LoVo (cell line): ENCODE results near the gene LRRC38.

ENCODE experiments used
- DNase-seq: peaks from one replicate; pipeline ENCODE4 v3.0.0-alpha.2; 2016; ENCODE audit warnings: low spot score

LRRC38 gene

DNA sequence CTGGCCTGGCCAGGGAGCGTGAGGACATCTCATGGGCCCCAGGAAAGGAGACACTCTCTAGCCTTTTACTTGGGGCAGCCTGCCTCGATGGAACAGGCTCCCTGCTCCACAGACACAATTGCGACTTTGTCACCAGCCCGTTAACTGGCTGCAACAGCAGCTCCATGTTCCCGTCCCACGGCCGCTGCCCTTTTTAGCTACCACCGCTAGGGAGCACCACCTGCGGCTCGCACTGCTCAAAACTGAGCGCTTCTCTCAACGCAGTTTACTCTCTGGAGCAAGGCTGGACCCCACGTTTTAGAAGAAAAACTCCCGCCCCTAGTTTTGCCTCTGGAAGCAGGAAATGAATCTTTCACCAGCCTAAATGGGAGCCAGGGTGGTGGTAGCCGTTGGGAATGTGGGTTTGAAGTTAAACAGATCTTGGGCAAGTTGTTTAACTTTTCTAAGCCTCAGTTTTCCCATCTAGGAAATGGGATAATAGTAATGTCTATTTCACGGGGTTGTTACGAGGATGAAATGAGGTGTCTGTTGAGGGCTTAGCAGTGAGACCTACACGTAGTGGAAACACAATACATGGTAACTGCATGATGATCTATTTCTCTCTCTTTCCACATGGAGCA is 3.5 kb upstream of the LRRC38 start:
- no peak for DNase-seq

DNA sequence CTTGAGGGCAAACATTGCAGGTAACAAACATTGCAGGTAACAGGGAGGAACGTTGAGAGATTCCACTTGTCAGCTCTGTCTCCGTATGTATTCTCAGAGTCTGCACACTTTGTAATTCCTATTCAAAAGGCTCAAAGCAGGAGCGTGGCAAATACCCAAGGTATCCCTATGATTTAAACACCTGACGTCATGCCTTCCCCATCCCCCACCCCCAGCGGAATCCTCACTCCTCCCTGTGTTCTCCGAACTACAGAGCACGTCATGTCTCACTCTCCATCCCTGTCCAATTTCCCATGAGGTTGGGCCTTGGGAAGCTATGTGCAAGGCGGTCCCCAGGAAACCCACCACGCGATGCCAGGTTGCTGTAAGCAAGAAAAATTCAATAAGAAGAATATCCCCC is 2.8 kb upstream of the LRRC38 start:
- no peak for DNase-seq

DNA sequence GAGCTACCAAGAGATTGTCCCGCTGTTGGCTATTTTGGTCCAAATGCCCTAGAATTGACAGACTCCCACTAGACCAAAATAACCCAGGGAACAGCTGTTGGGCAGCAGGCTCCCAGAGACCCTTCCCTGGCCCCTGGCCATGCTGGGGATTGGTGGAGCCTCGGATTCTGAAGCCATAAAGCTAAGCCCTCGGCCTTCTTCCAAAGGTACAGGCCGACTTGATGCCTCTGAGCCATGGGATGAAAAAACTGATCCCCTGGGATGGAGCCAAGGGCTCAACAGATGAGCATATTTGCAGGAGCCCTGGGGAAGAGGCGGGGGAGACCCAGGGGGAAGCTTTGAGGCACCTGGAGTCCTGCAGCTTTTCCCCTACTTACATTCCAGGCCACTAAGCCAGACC is 1.0 kb upstream of the LRRC38 start:
- DNase-seq = no peak

DNA sequence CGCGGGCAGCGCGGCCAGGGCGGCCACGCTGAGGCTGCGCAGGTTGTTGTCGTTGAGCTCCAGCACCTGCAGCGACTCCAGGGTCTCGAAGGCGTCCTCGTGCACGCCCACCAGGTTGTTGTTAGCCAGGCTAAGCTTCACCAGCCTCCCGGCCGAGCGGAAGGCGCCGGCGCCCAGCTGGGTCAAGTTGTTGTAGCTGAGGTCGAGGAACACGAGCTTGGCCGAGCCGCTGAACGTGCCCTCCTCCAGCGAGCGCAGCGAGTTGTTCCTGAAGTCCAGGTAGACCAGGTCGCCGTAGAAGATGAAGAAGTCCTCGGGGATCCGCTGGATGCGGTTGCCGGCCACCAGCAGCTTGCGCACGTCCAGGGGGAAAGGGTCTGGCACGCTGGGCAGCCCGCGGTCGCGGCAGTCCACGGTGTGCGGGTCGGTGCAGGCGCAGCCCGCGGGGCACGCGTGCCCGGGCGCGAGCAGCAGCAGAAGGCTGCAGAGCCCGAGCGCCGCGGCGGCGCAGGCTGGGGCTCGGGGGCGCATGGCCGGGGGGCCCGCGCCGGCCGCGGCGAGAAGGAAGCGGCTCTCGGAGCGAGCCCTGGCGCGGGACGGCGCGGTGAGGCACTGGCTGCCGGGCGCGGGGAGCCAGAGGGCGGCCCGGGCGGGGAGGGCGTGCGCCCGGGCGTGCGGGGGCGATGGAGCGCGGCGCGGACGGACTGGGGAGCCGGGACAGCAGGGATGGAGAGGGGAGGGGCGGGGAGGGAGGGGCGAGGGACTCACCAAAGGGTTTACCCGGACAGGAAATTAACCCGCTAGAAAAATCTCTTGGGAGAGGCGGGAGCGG is 524 bp downstream of the LRRC38 start:
- no peak for DNase-seq

DNA sequence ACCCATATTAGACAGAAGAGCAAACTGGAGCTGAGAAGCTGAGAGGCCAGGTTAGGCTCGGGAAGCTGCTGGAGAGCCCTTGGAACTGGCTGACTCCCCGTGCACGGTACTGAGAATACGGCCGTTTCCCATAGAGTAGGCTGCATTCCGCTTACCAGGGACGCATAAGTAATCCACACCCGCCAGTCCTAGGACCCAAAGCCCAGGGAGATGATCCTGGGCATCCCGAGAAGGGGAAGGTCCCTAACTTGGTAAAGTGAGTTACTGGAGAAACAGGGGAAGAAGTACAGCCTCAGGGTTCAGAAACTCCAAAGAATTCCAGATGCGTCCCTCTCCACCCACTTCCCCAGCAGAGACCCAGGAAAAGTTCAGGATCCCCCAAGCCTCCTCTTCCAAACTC is 1.3 kb downstream of the LRRC38 start:
- no peak for DNase-seq

DNA sequence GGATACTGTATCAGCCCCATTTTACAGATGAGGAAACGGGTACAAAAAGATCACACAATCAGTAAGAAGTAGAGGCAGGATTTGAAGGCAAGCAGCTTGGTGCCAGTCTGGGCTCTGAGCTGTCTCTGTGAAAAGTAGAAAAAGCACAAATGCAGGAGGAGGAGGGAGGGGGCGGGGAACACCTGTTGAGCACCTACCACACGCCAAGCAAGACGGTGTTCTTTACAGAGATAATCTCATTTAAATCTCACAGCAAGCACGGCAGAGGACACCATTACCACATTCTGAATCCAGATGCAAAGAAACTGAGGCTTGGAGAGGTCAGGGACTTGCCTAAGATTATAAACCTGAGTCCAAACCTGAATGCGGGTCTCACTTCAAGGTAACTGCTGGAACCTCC is 3.3 kb downstream of the LRRC38 start:
- DNase-seq = no peak

DNA sequence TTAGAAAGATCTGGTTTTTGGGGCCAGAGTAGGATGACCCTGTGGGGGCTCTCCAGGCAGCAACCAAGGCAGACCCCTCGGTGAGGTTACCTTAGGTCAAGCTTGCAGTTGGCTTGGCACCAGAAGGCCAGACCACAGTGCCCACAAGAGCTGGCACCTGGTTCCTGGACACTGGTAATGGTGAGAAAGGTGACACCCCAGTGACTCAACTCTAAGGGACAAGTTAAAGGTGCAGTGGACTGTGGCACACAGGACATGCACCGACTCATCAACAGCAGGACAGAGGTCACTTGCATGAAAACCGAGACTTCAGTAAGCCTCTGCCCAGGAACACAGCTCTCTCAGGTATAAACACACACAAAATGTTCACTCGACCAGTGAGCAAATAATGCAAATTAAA is 6.7 kb downstream of the LRRC38 start:
- peak; percentile 11 for DNase-seq

DNA sequence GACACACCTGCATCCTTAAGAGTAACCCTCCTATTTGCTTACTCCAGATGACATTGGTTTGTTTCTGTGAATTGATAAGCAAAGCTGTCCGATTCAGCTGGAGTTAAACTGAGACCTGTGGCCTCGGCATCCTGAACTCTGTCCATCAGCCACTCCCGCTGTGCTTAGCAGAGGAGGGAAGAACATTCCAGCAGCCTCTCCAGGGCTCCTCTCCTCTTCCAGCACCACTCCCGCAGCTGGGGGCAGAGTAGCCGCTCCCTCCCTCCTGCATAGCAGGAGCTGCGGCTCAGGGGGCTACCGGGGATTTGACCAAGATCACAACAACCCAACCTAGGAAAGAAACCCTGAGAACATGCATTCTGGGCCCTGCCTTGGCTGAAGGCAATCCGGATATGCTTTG is 8.8 kb downstream of the LRRC38 start:
- no peak for DNase-seq

DNA sequence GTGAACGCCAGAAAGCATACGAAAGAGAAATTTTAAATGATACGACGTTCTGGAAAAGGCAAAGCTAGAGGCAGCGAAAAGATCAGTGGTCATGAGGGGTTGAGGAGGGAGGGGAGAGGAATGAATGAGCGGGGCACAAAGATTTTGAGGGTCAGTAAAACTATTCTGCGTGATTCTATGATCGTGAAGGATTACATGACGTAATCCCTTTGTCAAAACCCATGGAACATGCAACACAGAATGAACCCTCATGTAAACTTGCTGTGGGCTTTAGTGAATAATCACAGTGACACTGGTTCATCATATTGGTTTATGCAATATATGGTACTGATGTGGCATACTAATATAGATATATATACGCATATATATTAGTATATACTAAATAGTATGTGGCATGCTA is 13.0 kb downstream of the LRRC38 start:
- no peak for DNase-seq

DNA sequence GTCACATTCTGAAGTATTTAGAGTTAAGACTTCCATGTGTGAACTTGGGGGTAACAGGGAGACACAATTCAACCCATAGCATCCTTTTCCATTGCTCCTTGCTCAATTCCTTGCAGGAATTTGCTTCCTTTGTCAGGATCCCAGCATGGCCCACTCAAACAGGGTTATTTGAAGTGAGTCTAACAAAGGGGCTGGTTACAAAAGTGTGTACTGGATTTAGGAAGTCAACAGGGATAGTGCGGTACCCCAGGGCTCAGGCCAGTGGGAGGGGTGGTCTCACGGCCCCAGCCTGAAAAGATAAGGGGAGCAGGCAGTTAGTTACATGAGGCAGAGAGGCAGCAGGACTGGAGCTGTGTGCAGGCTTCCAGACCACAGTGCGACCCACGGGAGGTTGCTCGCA is 14.4 kb downstream of the LRRC38 start:
- DNase-seq = no peak

DNA sequence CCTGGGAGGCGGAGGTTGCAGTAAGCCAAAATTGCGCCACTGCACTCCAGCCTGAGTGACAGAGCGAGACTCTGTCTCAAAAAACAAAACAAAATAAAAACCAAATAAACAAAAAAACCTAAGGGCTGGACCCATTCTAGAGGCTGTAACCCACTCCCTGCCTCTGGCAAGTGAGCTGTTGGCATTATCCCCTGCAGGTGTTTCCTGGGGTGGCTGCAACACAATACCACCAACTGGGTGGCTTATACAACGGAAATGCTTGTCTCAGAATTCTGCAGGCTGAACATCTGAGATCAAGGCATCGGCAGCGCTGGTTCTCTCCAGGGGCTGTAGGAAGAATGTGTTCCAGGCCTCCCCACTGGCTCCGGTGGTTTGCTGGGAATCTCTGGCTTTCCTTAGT is 15.2 kb downstream of the LRRC38 start:
- no peak for DNase-seq

DNA sequence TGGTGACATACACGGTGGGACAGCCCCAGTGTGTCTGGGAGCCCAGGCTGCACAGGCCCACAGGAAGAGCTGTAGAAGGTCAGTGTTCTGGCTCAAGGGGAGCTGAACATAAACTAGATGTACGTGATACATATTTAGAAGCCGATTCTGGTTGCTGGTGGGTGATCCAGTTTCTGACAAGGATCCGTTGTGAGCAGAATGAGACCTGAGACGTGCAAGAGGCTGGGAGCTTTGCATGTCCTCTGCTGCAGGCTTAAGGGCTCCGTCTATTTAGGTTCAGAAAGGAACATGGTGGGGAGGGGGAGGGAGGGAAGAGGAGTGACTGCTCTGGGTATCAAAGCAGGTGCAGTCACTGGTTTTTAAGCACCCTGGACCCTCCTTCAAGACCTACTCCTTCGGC is 18.6 kb downstream of the LRRC38 start:
- no peak for DNase-seq

DNA sequence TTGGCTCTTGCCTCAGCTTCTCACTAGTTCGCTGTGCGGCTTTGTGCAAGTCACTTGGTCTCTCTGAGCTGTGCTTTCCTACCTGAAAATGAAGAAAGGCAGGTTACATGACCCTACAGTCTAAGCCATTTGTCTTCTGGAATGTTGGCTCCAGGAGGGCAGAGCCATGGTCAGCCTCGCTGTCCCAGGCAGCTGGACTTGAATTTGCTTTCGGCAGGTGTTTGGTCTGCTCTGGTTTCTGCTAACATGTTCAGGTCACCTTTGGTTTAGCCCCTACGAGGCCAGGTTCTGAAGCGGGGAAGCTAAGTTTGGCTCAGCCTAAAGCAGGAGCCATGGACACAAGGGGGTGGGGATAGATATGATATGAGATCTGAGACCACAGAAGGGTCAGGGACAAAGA is 19.1 kb downstream of the LRRC38 start:
- DNase-seq = no peak

DNA sequence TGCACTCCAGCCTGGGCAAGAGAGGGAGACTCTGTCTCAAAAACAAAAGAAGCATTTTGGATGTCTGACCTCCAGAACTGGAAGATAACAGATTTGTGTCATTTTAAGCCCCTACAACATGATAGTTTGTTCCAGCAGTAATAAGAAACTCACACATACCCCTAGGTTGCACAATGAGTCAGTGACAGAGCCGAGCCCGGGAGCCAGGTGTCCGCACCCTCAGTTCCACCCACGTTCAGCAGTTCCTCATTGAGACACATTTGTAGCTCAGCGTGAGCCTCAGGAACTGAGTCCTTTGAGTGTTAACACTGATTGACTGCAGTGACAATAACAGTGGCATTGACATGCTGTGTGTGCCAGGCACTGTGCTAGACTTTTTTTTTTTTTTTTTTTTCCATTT is 19.8 kb downstream of the LRRC38 start:
- no peak for DNase-seq

DNA sequence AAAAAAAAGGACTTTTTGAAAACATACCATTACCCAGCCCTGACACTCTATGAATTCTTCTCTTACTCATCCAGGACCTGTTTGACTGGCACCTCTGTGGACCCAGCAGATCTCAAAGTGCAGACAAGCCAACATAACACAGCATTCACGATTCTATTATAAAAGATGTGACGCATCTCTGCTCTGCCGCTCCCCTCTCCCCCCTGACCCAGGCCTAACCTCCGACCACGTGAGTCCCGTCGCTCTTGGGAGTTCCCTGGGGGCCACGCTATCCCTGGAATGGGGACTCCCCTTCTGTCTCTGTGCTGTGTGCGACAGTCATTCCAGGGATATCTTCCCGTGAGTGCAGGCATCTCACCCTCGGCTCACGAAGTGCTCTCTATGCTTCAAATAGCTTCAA is 21.1 kb downstream of the LRRC38 start:
- no peak for DNase-seq

DNA sequence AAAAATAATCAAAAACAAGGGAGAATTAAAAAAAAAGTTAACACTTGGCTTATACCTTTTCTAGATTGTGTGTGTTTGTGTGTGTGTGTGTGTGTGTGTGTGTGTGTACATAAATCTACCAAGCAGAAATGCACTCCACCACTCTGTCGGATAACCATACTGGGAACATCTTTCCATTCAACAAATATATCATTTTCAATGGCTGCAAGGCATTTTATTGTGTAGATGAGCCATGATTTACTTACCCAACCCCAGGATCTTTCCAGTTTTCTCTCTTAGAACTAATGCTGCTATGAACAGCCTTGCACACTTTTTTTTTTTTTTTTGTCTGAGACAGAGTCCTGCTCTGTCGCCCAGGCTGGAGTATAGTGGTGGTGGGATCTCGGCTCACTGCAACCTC is 25.8 kb downstream of the LRRC38 start:
- DNase-seq = no peak

DNA sequence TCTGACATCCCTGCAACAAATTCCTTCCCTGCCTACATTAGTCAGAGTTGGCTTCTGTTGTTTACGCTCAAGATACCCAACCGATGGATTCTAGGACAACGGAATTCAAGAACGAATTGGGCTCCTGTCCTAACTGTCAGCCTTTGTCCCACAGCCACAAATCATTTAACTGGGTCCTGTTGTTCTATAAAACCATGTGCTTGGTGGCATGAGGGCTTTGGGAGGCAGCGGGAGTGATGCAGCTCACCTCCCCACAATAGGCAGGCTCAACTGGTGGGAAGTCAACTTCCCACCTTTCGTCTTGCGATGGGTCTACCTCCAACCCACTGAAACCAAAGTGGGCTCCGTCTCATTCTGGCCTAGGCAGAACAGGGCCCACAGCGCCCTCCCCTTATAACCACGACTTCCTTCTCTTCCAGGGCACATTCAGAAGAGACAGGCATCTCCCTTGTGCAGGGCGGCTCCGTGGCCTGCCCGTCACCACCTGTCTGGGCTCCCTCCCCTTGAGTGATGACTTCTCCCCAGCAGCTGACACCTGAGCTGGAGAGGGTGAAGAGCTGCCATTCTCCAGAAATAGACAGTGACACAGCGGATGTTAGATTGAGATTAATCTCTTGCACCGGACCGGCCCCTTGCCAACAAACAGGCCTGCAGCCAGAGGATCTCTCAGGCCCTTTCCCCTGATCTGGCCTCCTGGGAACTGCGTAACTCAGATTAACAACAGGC is 26.5 kb downstream of the LRRC38 start:
- no peak for DNase-seq

DNA sequence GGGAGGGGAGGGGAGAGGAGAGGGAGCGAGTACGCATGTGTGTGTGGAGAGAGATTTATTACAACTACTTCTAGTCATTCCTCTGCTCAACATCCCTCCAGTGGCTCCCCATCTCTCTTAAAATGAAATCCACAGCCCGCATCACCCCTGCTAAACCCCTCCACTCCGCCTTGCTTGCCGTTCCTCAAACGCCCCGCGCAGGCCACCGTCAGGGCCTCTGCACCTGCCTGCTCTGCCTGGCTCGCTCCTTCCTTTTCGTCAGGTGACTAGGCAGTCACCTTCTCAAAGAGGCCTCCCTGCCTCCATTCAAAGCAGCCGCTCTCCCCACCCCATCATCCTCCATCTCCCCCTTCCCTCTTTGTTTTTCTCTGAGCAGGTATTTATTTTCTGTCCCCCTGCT is 29.9 kb downstream of the LRRC38 start:
- no peak for DNase-seq

DNA sequence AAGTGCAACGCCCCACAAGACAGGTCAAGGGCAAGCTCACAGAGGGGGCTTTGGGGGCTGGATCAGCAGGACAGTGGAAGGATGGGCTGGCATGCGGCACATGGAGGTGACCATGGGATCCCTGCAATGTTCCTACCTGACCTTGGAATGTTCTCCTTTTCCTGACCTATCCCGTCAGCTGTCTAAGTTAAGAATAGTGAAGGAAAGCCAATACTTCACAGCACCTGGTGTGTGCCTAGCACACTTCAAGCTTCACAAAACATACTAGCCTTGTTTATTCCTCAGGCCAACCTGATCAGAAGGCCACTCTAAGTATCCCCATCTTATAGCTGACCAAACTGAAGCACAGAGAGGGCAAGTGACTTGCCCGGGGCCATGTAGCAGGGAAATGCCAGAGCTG is 31.2 kb downstream of the LRRC38 start:
- DNase-seq = no peak

DNA sequence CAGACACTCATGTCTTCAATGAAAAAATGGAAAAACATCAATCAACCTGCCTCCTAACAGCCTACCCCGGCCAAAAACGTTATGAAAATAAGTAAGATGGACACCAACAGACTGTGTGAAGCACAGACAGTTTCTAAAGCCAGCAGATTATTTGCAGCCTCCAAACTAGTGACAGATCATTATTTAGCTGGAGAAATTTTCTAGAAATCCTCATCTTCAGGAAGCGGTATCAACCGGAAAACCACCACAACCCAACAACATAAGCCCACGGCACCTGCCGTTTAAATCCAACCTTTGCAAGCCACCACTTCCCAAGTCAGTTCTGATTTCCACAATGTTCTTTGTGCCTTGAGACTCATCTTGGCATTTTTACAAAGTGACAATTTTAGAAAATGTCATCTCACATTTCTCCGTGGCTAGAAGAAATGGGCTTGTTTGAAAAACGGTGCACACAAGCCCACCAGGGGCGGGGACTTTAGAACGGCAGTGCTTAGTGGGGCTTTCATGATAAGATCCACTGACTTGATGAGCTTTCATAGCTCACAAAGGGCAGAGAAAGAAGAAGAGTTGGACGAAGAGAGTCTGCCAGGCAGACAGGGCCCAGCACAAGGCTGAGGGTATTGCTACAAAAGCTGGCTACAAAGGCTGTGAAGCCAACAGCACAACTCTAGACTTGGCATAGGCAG is 34.5 kb downstream of the LRRC38 start:
- no peak for DNase-seq

DNA sequence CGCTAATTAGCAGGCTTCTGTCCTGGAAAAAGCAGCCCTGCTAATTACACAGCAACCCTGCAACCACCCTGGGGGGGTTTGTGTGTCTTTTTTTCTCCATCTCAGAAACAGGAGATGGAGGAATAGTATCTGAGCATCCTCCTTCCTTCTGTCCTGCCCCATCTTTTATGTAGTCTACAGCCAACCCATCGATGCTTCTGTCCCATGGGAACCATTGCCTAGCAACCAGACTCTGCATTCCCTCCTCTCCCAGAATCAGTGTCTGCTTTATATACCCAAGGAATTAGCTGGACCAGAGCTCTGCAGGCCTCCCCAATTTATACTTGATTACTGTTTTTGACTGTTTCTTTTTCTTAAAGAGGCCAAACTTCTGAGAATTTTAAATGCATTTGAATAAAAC is 35.1 kb downstream of the LRRC38 start:
- DNase-seq = no peak

DNA sequence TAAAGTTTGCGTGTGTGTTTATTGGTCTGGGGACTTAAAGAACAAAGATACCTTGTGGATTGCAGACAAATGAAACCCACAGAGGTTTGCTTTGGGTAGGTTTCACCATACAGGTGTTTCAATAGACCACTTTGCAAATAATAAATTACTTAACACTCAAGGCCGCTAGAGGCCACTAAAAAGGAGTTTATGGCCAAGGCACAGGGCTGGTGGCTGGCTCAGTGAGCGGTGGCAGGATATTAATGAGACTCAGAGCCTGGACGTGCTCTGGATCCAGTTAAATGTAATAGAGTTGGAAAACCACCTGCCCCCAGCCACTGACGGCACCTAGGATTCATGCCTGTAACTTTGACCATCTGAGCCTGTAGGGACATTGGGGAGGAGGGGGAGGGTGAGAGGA is 44.5 kb downstream of the LRRC38 start:
- no peak for DNase-seq

DNA sequence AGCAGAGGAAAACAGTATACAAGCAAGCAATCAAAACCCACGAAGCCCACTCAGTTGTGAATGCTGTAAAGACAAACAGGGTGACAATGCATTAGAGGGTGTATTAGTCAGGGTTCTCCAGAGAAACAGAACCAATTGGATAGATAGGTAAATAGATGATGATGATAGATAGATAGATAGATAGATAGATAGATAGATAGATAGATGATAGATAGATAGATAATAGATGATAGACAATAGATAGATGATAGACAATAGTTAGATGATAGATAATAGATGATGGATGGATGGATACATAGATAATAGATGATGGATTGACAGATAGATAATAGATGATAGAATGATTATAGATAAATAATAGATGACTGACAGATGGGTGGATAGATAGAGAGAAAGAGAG is 48.3 kb downstream of the LRRC38 start:
- DNase-seq = no peak
